NK-92 (cell line): ENCODE data around the gene PACS1.
"Not testable (repeated sequence)": the region's sequence is repeated elsewhere in the genome, so short reads cannot be mapped to it uniquely, and the experiment has no call there.

Source experiments
- DNase-seq: peaks from one replicate; lab custom pipeline; 2025; ENCODE audit not compliant: unreplicated experiment; lab: John Stamatoyannopoulos, UW

PACS1 gene

DNA sequence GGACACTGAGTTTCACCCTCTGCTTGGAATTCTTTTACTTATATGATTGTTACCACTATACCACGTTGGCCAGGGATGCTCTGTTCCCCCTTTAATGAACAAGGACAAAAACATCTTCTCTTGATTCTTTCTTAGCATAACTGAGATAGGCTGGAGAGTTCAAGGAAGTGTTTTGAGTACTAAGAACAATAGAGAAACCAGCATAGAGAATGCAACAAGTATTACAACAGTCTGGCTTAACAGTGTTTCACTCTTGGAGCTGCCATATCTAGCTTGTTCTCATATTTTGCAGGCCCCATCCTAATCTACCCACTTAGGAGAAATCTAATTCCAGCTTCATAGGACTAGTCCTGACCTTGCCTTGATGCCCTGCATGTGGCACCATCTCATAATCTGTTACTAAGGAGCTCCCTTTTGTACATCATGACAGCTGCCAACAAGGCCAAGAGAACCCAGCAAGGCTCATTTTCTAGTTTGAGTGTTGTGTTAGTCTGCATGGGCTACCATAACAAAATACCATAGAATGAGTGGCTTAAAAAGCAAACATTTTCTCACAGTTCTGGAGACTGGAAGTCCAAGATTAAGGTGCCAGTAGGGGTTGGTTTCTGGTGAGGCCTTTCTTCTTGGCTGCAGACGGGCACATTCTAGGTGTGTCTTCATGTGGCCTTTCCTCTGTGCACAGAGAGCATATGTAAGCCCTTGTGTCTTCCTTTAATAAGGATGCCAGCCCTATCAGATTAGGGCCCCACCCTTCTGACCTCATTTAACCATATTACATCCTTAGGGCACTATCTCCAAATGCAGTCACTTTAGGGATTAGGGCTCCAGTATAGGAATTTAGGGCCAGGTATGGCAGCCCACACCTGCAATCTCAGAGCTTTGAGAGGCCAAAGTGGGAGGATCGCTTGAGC lies 37.8 kb downstream of the PACS1 start:
- no peak for DNase-seq

DNA sequence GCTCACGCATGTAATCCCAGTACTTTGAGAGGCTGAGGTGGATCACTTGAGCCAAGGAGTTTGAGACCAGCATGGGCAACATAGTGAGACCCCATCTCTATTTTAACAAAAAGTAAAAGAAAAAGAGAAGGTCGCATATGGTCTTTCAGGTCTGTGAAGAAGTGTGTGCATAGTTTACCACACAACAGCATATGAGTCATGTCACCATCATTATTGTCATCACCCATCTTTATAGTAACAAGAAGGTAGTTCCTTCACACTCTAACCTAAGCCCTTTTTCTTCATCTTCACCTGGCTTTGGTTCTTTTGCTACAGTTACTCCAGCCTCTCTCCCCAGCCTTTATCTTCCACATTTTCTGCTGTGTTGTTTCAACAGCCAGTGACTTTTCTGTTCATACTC lies 39.2 kb downstream of the PACS1 start:
- no peak for DNase-seq

DNA sequence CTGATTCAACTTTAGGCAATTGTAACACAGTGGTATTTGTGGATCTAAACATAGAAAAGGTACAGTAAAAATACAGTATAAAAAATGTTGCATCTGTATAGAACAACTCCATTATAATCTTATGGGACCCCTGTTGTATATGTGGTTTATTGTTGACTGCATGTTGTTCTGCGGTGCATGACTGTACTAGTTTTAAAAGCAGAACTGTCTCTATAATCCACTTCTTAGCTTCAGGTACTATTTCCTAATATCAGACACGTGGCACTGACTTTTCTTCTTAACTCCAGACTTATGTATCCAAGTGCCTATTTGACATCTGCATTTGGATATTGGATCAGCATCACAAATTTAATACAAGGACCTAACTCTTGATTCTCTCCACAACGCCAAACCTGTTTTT lies 41.1 kb downstream of the PACS1 start:
- DNase-seq: no peak

DNA sequence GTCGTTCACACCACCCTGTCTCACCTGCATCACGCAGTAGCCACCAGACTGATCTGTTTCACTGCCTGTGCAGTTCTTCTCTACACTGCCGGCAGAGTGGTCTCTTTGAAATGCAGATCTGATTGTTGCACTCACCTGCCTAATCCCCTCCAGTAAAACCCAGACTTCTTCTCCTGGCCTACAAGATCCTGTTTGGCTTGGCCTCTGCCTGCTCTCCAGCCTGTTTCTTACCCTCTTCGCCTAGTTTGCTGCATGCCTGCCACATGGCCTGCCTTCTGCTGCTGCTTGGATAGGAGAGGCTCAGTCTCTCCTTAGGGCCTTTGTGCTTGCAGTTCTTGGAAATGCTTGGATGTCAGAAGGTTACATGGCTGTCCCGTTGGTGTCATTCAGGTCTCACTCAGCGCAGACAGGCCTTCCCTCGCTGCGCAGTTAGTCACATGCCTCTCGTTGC lies 42.0 kb downstream of the PACS1 start:
- no peak for DNase-seq

DNA sequence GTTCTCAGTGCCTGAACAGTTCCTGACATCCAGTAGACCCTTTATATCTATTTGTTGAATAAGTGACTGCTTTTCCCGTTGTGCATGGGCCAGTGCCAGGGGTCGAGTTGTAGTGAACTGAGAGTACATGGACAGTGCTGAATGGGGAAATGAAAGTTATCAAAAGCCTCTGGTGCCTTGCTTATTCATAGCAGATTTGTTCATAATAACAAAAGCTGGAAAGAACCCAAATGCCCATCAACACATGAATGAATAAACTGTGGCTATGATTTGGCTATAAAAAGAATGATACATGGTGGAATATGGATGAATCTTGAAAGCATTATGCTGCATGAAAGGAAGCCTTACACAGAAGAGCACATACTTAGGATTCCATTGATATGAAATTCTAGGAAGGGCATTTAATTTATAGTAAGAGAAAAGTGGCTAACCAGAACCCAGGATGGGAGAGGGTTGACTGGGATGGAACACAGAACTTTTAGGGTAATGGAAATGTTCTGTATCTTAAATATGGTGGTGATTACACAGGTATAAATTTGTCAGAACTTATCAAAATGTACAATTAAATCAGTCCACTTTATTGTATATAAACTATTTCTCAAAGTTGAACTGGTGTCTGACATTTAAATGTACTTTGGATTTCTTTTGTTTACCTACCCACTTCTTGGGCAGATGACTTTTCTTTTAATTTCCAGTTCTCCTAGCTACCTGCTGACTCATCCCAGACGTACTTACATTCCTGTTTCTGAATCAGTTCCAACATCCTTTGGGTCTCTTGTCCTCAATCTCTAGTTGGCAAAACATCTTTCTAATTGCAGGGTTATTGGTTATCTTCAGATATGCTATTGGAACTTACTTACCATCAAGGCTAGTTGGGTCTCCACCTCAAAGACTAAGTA lies 42.8 kb downstream of the PACS1 start:
- no peak for DNase-seq

DNA sequence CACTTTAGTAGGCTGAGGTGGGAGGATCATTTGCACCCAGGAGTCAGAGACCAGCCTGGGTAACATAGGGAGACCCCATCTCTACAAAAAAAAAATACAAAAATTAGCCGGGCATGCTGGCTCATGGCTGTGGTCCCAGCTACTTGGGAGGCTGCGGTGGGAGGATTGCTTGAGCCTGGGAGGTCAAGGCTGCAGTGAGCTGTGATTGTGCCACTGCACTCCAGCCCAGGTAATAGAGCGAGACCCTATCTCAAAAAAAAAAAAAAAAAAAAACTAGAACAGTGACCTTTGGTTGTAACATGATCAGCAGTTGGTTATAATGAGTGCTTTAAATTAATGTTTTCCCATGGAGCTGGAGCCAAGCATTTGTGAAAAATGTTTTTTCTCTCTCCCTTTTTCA lies 44.9 kb downstream of the PACS1 start:
- not testable (repeated sequence) for DNase-seq

DNA sequence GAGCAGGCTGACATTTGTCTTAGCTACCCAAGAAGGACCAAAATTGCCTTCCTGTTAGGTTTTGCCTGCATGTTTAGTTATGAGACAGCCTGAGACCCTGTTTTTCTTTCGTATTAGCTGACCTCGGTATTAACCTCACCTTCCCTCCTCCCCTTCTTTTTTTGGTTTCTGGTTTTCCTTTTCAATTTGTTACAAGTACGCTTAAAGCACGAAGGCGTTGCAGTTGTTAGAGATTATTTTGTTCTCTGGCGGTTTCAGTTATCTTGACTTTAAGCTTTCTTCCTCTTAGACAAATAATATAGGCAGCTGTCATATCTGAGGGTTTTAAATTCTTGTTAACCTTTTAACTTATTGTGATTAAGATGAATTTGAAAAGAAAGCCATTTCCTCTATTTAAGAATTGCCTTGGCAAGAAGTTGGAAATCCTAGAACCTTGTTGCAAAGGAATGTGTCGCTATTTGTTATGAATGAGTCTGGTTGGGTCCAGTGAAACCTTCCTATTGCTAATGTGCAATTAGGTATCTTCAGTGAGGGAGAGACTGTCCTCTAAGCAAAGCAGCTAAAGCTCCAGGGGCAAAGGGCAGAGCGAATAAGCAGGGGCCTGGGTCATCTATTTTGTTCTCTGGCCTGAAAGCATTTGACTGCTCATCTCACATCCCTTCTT lies 45.7 kb downstream of the PACS1 start:
- DNase-seq: no peak

DNA sequence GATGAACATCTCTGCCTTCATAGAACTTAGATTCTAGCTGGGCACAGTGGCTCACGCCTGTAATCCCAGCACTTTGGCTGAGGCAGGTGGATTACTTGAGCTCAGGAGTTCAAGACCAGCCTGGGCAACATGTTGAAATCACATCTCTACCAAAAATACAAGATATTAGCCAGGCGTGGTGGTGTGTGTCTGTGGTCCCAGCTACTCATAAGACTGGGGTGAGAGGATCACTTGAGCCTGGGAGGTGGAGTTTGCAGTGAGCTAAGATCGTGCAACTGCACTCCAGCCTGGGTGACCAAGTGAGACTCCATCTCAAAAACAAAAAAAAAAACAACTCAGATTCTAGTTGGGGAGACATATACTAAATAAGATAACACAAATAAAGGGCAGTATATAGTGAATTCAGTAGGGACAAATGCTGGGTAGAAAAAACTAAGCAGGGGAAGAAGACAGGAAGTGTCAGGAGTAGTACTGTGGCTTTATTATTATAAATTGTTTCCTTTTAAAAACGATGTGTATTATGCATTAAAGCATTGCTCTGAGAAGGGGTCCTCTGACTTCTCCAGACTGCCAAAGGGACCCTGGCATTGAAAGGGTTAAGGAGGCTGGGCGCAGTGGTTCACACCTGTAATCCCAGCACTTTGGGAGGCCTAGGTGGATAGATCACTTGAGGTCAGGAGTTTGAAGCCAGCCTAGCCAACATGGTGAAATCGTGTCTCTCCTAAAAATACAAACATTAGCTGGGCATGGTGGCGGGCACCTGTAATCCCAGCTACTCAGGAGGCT lies 46.7 kb downstream of the PACS1 start:
- no peak for DNase-seq

DNA sequence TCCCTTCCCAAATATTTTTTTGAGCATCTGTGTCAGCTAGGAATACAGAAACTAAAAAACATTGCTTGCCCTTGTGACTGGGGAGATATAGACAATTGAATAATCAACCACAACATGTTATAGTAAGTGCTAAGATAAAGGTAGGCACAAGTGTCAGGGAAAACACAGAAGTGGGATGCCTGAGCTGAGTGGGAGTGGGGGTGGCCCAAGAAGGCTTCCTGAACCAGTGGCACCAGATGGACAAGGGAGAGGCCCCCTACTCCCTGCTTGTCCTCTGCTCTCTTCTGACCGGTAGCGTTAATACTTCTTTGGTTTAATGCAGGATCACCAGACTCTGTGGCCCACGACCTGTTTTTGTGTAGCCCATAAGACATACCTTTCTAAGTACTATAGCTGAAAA lies 48.8 kb downstream of the PACS1 start:
- DNase-seq: no peak

DNA sequence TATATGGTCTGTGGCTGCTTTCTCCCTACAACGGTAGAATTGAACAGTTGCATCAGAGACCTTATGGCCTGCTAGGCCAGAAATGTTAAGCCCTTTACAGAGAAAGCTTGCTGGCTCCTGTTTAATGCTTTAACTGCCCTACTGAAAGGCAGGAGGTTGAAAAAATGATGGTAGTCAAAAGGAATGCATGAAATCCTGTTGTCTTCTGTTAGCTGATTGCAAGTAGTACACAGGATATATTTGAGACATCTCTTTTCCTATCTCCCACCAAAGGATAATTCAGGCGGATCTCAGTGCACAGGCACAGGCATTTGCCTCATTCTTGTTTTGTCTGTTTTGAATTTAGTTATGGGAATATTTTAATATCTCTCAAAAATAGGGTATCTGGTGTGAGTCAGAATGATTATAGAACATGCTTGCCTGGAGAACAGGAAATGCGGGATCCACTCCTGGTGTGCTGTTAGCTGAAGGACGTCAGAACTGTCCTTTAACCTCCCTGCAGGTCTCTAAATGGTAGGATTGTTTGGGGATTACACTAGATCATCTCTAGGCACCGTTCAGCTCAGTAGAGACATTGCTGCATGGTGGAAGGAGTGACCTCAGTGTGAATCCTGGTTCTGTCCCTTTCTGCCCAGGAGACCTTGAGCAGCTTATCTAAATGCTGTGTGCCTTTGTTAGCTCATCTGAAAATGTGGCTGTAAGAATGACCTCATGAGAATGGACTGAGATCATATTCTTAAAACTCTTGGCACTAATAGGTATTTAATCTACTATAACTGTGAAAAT lies 49.5 kb downstream of the PACS1 start:
- DNase-seq: no peak

DNA sequence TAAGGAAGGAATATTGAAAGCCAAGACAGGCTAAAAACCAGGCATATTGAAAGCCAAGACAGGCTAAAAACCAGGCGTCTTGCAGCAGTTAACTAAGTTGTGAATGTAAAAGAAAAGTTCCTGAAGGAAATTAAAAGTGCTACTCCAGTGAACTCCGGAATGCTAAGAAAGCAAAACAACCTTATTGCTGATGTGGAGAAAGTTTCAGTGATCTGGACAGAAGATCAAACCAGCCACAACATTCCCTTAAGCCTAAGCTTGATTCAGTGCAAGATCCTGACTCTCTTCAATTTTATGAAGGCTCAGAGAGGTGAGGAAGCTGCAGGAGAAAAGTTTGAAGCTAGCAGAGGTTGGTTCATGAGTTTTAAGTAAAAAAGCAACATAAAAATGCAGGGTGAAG lies 51.4 kb downstream of the PACS1 start:
- DNase-seq: no peak

DNA sequence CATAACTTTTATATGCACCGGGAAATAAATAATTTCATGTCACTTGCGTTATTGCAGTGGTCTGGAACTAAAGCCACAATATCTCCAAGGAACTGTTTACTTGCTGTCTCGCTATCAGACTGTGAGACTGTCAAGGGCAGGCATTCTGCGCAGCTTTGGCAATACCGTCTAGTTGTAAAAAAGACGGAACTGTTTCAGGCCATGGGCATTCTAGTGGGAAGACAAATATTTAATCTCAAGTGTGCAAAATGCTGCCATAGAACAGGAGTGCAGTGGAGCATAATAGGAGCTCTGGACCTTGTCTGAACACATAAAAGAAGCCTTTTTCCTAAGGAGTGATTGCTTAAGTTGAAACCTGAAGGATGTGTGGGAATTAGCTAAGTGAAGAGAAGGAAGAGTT lies 53.8 kb downstream of the PACS1 start:
- no peak for DNase-seq

DNA sequence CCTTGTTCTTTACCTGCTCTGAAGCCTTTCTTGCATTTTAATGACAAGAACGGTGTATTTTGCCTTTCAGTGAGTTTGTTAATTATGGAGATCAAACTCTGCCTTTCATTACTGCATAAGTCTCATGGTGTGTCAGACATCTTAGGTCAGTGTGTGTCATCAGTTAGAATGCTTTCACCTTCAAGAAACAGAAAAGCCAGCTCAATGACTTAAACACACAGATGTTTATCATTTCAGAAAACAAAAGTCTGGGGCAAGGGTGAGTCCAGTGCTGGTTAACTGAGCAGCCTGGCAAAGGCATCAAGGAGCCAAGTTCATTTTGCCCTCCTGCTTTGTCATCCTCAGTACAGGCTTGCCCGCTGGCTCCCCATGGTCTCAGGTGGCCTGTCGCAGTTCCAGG lies 54.5 kb downstream of the PACS1 start:
- no peak for DNase-seq

DNA sequence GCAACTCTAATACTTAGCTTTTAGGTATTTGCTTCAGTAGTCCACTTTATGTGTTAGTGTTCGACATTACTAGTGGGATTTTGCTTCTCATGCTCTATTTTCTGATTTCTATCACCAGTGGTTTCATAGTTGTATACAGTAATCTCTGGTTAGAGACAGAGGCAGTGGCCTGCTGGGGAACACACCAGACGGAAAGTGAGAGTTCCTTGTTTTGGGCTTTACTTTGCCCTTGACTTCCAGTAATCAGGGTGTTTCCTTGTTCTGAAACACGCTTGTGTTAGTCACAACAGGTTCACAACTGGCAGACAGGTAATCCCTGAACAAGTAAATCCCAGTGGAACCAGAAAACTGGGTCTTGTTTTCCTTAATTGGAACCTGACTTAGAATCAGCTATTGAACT lies 56.0 kb downstream of the PACS1 start:
- no peak for DNase-seq

DNA sequence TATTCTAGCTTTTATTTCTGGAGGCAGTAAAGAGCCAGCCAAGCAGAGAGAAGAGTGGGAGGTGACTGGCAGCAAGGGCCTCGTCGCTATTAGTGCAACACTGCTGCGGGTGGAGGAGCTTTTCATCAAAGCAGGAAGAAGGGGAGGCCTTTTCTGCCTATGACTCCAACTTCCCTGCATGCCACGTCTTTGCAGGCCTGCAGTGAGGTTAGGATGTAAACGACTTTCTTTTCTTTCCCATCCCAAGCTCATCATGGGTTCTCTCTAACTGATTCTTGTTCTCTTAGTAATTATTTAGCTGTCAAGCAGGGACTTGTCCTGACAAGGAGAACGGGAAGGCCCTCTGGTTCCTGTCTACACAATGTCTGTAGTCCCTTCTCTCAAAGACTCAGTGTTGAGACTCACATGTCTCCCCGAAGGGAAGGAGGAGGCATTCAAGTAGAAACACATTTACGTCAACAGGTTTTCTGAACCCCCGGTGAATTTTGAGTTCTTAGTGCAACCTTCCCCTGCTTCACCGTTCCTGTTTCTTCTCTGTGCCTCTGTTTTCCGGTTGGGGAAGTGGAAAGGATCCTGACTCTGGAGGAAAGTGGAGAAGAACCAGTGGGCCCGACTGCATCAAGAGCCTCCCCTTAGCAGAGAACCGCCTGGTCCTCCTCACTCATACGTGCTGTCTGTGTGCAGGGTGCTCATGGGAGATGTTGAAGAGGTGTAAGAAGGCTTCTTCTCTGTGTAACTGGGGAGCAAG lies 56.9 kb downstream of the PACS1 start:
- DNase-seq: no peak

DNA sequence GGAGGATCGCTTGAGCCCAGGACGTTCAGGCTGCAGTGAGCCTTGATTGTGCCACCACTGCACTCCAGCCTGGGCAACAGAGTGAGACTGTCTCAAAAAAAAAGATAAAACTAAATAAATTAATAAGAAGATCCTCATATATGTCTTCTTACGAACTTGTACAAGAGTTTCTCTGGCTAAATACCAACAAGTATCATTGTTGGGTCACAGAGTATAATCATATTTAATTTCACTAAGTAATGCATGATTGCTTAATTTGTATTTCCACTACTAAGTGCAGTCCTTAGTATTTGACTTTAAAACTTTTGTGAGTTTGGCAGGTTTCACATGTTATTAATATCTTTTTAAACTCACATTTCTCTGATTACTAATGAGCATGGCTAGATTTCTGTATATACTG lies 60.9 kb downstream of the PACS1 start:
- DNase-seq: no peak

DNA sequence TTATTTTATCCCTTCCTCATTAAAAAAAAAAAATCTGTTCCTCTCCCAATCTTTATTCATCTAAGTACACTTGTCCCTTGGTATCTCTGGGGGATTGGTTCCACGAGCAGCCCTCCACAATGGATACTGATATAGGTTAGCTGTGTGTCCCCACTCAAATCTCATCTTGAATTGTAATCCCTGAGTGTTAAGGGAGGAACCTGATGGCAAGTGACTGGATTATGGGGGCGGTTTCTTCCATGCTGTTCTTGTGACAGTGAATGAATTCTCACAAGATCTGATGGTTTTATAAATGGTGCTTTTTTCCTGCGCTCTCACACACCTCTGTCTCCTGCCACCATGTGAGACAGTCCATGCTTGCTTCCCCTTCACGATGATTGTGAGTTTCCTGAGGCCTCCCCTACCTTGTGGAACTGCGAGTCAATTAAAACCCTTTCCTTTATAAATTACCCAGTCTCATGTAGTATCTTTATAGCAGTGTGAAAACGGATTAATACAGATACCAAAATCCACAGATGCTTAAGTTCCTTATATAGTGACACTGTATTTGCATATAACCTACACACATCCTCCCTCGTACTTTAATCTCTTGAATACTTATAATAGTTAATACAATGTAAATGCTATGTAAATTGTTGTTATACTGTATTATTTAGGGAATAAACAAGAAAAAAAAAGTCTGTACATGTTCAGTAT lies 62.0 kb downstream of the PACS1 start:
- no peak for DNase-seq

DNA sequence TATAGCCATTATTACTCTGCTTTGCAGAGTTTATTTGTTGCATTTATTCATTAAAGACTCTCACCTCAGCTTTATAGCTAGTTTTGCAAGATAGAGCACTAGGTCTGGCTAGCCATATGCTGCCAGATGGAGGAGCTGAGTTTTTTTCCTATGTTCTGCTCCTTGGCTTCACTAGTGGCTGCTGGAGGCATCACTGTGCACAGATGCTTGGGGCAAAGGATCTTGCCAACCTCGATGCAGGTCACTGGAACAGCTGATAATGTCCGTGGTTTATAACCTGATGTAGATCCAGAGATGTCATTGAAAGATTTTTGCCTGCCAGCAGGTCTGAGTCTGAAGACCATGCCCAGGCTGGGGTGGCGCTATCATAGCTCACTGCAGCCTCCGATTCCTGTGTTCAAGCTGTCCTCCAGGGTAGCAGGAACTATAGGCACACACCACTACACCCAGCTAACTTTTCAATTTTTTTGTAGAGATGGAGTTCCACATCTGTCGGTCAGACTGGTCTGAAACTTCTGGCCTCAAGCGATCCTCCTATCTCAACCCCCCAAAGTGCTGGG lies 63.2 kb downstream of the PACS1 start:
- DNase-seq: no peak
